AML-193 (cell line): ENCODE data around the gene TUBGCP6.

Experiments used
- DNase-seq, 2 experiments: peaks; one replicate each; lab custom pipeline; 2025; lab: John Stamatoyannopoulos, UW

TUBGCP6 gene

DNA sequence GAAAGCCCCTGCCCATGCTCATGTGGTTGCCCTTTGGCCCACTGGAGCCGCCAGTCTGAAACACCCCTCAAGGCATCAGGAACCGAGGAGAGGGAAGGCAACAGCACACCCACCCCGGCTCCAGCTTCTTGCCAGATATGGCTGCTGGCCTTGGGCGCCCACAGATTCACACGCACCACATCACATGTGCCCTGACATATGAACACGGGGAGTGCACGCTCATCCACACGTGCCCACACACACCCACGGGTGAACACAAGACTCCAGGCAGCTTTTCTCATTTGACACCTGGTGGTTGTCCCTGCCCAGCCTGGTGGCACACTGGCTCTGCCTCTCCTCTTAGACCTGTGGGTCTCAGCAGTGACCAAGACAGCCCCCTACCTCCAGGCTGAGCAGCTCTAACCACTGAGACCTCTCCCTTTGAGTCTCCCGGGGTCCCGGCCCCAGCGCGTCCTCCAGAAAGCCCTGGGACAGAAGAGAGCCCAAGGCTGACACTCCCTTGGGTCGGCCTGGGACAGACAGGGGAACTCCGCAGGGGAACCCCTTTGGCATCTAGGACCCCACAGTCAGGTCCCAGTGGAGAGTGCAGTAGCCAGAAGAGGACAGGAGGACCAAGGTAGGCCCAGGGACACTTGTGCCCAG lies 19.4 kb upstream of the TUBGCP6 start:
- DNase-seq: no peak

DNA sequence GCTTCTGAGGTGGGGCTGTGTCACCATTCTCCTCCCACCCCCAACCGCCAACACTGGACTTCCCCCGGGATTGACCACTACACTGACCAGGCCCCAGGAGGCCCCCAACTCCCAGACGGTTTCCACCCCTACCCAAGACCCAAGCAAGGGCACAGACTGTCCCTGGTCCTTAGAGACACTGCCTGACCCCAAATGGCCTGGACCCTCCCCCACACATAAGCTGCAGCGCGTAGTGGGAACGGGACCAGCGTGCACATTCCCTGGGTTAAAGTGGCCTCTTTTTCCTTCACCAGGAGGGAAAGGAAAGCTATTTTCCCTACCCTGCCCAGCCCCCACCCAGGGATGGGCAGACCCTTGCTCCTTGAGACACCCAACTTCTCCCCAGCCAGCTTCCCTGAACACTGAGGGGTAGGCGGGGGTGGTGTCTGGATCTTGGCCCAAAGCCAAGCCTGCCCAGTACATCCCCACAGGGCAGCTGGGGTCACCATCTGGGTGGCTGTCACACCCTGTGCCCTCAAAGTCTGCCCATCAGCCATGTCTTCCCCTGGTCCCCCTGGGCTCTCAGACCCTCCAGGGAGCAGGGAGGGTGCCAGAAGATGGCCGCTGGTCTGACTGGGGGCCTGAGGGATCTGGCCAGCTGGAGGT lies 18.3 kb upstream of the TUBGCP6 start:
- DNase-seq: no peak

DNA sequence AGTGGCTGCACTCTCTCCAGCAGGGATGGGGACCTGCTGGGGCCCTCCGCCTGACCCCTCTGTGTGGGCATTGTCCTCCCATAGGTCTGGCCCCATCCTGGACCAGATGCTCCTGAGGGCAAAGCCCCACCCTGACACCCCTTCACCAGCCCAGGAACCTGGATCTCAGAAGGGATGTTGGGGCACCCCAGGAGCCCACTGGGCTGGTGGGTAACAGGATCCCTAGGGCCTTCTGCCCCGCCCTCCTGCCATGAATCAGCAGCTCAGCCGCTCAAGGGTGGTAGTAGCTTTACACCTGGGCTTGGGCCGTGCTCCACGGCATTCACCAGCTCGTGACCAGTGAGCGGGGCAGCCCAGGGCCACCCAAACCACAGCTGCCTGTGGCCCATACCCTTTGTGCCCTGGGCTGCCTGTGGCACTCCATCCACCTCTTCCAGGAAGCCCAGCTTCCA lies 17.7 kb upstream of the TUBGCP6 start:
- DNase-seq: no peak

DNA sequence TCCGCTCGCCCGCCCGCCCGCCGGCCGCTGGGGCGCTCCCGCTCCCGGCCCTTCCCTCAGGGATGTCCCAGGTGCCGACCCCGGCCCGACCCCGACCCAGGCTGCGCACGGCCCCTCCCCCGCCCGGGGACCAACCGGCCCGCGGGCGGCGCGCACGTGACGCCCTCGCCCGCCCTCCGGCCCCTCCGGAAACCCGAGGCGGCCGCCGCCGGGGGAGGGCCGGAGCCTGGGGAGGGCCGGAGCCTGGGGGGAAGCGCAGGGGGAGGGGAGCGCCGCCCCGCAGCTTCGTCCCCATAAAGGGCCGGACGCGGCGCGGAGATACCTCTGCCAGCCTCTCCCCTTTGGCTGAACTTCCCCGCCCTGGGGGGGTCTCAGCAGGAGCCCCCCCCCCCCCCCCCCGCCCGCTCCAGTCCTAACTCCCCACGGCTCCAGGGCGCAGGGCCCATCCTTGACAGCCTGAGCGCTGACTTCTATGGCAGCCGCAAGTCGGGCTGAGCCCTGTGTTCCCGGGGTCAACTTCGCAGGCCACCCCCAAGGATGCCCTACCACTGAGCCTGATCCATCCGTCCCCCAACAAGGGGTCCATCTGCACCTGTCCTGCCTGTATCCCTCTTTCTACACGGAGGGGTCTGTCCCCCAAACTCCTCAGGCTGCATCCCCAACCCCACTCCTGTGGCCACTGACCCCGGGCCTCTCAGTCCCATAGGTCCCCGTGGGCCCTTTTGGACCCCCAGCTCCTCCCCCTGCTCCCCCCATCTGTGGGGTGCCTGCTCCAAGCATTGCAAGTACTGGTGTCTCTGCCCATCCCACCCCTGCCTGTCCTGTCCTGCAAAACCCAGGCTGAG lies 17.0 kb upstream of the TUBGCP6 start, which contains the start of gene MAPK12:
TSS of gene MAPK12 (minus strand) at position 69 of the 845 bp plus-strand sequence. CDS start 174 bp downstream, outside the sequence.
- DNase-seq: no peak

DNA sequence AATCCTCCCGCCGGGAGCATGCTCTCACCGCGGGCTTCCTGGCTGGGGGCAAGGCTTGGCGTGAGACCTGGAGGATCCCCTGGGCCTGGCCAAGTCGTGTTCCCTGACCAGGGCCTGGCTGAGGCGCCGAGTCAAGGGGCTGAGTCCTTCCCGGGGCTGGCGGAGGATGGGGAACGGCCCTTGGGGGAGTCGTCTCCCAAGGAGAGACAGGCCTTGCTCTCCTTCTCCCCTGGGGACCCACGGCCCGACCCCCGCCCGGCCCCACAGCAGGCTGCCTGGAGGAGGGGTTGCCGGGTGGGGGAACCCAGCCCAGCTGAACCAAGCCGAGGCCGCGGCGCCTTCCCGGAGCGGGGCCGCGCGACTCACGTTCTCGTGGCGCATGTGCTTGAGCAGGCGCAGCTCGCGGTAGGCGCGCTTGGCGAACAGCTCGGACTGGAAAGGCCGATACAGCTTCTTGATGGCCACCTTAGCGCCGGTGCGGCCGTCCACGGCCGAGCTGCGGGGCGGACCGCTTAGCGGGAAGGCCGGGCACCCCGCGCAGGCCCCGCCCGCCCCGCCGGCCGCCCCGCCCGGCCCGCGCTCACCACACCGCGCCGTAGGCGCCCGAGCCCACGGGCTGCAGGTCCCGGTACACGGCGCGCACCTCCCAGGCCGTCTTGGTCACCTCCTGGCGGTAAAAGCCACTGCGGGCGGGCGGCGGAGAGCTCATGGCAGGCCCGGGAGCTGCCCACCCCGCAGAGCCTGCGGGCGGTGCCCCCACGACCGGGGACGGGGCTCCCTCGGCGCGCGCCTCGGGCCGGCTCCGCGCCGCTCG lies 16.2 kb upstream of the TUBGCP6 start:
- DNase-seq: peak; percentile 10 to 16

DNA sequence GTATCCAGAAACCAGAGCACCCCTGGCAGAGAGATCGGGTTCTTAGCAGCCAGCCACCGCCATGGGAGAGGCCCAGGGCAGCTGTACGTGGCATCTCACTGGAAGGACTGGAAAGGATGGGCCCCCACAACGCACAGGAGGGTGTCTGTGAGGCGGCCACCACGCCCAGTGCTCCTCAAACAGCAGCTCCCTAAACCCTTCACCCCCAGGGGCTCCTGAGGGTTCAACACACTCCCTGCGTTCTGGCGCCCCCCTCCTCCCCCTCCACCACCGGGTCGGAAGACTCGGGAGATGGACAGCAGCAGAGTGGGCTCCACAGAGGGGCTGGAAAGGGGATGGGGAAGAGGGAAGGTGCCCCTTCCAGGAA lies 15.6 kb upstream of the TUBGCP6 start:
- no peak for DNase-seq

DNA sequence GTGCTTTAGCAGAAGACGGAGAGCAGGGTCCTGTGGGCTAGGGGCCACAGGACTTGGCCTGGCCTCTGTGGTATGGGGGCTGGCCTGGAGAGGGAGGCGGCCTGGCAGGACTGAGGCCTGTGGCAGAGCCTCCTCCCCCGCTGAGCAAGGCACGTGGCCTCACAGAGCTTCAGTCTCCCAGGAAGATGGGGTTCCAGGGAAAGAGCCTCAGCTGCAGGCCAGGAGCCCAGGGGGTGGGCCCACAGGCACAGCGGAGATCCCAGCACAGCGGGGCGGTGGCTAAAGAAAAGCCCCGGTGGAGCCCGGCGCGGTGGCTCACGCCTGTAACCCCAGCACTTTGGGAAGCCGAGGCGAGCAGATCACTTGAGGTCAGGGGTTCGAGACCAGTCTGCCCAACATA lies 14.5 kb upstream of the TUBGCP6 start:
- no peak for DNase-seq

DNA sequence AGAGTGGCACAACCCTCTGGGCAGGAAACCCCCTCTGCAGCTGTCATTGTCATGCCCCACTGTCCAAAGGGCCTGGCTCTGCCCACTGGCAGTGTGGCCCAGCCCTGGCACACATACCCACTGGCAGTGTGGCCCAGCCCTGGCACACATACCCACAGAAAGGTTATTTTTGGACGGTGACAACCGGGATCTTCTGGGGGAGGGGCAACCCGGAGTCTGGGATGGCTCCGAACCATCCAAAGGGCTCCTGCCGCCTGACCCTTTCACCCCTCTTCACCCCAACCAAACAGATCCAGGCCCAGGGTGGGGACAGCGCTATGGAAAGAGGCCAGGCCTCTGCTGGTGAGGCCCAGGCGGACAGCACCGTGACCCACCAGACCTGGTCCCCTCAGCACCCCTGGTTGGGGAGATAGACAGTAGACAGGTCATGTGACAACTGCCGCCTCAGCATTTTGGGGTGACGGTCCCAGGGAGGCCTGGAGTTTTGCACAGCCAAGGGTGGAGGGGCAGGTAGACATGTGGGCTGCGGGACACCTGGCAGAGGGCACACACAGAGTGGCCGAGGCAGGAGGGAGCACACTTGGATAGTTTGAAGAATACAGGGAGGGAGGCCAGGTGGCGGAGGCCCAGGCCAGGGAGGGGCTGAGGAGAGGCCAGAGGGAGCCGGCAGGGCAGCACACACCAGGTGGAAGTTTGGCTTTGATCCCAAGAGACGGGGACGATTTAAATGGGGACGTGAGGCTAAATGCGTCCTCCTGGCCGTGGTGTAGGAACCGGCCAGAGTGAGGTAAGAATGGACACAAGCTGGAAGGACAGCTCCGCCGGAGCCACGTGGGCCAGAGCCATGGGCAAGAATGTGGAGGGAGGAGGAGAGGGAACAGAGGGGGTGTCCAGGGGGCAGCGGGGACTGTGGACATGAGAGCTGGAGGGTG lies 13.8 kb upstream of the TUBGCP6 start:
- no peak for DNase-seq

DNA sequence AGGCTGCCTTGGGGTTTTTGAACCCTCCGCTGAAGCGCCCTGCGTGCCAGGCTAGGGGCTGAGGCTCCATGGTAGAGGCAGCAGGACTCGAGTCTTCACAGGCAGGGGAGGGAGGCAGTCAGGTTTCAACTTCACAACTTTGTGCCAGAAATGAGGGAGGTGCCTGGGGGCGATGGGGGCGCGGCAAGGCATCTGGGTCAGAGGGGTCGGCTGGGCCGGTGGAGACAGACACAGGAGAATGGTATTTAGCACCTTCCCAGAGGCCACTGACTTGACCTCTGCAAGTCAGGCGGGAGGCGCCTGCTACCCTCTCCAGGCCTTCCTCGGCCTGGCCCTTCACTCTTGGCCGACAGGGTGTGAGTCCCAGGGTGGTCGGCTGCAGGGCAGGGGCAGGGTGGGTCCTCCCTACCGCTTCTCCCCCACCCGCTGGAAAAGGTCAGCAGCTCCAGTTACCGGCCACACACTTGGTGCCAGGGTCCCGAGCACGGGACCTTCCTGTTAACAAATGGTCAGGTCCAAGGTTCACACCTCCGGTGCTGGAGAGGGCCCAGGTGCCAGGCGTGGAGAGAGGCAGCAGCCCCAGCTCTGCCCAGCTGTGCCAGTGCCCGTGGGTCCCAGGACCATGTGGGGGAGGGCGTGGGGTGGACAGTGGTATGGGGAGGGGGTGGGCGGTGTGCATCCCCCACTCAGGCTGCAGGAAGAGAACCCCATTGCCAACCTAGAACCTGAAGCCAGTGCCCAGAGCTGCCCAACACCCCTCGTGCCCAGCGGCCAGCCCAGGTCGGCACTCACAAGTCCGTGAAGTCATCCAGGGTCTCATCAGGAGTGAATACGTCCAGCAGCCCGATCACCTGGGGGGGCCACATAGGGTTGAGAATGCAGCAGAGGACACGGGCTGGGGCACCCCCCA lies 12.9 kb upstream of the TUBGCP6 start:
- DNase-seq: no peak

DNA sequence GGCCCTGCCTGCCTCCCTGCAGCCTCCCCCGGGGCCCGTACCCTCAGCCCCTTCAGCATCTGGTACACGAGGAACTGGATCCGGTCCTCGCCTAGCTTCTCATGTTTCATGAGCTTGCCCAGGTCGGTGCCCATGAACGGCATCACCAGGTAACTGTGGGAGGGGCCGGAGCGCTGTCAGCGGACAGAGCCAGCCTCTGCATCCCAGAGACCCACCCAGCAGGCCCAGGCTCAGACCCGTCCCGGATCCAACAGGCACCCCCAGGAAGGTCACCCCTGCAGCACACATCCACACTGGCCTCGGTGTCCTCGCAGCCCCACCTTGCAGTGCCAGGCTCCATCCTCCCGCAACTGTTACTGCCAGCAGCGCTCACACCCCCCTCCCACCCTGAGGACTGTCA lies 12.2 kb upstream of the TUBGCP6 start:
- no peak for DNase-seq

DNA sequence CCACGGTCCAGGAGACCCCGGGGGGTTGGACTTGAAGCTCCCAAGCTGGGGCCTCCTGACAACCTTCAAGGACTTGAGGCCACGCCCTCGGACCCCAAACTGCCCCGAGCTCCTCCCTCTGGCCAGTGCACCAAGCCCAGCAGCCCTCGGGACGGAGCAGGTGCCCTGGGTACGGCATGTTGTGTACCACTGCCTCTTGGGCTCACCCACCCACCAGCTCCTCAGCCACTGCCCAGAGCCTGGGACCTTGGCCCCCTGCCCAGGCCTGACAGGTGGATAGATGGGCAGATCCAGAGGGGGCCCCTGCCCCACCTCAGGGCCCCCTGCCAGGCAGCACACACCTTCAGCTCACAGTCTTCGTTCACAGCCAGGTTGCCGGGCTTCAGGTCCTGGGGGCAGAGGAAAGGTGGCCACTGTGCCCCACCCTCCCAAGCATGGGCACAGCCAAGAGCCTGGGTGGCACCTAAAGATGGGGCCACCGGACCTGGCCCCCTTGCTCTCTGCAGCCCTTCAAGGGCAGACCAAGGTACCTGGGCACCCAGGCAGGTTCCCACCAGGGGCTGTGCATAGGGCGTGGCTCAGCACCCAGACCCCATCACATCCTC lies 11.5 kb upstream of the TUBGCP6 start:
- DNase-seq: no peak

DNA sequence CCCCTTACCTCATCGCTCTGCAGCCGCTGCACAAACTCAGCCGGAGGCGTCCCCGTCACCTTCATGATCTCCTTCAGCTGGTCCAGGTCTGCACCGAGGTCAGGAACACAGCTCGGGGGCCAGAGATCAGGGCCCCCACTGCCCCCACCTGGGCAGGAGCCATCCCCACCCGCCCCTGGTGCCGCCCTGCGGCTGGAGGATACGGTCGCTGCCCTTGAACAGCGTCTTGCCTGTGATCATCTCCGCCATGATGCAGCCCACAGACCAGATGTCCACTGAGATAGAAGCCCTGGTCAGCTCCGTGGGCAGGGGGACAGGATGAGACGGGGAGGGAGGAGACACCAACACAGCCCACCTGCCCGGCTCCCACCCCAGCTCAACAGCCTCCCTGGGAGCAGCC lies 10.8 kb upstream of the TUBGCP6 start:
- no peak for DNase-seq

DNA sequence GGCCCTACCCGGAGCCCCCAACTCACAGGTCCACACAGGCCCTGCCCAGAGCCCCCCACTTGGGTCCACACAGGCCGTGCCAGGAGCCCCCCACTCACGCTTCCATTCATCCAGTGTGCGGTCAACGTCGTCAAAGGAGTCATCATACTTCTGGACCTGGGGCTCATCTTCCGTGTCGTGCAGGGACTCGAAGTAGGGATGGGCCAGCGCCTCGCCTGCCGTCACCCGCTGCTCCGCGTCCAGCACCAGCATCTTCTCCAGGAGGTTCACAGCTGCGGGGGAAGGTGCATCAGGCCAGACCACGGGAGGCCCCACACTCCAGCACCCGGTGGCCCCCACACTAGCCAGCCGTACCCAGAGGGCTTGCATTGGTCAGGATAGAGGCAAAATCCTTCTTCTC lies 10.3 kb upstream of the TUBGCP6 start:
- DNase-seq: no peak

DNA sequence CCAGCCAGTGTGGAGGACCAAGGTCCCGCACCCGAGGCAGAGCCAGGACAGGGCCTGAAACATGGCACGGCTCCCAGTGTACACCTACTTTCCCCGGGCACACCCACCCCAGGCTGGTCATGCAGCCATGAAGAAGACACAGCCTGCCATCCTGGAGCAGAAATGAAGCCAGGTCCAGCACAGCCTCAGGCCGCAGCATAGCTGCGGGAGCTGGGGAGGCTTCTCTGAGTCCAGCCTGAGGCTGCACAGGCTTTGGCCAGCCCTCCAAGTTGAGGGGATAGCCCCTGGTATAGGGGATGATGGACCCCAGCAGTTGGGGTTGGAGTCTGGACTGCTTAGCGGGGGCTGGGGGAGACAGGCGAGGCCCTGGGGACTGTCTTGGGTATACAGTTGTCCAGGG lies 9.1 kb upstream of the TUBGCP6 start:
- no peak for DNase-seq

DNA sequence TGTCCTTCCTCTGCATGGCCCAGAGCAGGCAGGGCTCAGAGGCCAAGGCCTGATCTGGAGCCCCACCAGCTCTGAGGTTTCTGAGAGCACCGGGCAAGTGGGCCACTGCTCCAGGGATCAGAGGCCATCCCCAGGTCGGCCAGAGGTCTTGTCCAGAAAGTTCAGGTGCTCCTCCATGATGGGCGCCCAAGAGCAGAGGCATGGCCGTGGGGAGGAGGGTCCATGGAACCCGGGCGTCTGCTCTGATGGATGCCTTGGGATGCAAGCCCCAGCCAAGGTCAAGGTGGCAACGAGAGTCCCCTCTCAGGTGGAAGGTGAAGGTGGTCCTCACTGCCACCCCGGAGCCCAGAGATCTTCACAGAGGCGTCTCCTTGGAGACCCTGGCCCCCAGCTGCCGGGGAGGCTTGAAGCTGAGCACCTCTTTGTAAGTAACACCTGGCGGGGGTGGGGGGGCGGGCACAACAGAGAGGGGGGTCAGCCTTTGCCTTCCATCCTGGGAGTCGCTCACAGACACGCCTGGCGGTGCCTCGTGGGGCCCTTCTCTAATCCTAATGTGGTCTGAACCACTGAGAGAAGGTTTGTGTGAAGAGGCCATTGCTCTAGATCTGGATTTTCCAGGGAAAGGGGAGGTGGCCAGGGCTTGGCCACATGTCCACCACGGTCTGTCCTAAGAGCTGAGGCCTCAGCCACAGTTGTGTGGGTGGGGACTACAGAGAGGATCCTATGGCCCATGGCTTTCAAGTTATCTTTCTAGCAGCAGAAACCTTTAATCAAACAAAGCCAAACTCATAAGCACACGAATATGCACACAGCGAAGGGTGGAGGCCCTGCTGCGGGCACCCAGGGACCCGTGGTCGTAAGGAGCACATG lies 8.5 kb upstream of the TUBGCP6 start:
- DNase-seq: no peak

DNA sequence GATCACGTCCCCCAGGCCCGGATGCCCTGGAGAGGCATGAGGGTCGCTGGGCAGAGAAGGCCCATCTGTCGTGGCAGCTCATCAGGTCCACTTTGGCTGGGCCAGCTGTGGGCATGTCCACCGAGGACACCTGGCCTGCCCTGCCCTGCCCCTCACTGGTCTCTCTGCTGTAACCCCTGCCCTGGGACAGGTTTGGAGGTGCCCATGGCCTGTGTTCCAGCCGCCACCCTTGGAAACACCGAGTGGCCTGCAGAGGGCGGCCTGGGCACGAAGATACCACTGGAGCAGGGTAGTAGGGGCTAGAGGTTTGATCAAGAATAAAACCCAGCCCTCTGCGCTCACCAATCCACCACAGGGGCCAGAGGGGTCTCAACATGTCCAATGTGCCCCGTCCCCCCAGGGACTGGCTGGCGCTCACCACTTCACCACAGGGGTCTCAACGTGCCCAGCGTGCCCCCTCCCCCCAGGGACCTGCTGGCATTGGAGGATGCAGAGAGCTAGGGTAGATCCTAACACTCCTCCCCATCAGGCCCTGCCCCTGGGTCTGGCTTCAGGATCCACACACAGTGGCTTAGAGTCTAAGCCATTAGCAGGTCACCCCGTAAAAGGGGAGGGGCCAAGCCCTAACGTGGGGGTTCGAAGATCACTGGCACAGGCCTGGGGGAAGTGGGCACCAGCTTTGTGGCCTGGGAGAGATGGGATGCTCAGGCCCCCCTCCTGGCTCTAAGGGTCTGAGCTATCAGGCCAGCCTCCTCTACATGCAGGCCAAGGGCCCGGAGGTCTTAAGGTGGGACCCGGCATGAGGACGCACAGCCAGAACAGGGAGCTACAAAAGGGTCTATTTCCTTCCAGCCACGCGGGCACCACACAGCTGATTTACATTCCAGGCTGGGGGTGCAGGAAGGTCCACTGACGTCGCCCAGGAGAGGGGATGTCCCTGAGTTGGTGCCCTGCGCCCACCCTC lies 7.5 kb upstream of the TUBGCP6 start:
- peak; percentile 48 to 61 for DNase-seq

DNA sequence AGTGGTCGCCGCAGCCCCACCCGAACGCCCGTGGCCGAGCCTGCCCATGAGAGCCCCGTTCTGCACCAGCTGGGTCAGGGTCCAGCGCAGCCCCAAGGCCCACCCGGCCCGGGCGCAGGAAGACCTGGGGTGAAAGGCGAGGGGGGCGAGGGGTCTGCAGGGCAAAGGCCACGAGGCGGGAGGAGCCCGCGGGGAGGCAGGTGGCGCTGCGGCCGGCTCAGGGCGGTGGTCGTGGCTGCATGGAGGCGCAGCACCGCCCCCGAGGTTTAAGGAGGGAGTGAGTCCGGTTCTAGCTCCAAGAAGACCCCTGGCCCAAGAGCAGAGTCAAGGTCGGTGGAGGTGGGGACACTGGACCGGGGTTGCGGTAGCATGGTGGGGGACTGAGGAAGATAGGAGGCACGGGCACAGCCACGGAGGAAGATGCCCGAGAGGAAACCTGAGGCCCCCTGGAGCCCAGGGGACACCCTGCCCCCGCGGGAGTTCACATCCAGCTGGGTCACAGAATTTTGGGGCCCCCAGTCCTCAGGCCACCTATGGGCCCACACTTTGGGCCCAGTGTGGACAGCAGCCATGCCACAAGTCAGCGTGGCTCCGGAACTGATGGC lies 6.8 kb upstream of the TUBGCP6 start:
- no peak for DNase-seq
